GM19043 (cell line): ENCODE results near the gene GNA14.
"Not testable (repeated sequence)": the region's sequence is repeated elsewhere in the genome, so short reads cannot be mapped to it uniquely, and the experiment has no call there.

ENCODE experiments used
- ATAC-seq: cut with Tn5 transposase; IDR thresholded peaks from one replicate; pipeline ENCODE4 v1.9.1; 2021; ENCODE audit warnings: low read depth; ENCODE audit not compliant: unreplicated experiment

GNA14 gene

DNA sequence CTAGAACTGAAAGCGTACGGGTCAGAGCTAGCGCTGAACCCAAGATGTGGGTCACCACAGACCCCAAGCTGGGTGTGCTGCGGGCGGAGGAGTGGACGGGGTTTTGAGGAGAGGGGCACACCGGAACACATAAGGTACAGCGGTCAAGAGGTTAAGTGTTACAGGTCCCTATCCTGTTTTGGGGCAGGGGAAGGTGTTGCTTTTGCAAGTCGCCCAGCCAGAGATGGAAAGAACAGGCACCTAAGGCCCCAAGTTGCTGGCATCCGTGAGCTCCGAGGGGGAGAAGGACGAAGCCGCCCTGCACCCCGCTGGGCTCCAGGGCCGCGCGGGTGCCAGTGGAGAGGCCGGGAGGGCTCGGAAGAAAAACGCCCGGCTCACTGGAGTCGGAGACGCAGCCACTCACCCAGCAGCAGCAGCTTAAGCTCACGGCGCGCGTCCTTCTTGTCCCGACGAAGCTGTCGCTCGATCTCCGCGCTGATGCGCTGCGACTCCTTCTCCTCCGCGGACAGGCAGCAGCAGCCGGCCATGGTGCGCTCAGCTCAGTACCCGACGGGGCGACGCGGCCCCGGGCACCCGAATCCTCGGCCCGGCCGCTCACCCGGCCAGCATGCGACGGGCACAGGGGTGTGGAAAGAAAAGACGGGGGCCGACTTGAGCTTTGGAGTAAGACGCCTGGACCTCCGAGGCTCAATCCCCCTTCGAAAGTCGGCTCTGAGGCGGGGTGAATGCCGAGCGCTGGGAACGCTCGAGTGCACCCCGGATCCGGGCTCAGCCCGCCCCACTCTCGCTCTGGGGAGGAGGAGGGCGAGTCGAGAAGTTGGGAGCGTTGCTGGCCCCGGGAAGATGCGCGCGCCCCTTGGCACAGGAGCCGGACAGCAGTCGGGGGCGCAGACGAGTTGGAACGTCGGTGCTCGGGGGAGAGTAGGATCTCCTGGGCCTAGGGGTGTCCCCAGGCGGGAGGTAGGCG lies 572 bp downstream of the GNA14 start:
- no peak for ATAC-seq

DNA sequence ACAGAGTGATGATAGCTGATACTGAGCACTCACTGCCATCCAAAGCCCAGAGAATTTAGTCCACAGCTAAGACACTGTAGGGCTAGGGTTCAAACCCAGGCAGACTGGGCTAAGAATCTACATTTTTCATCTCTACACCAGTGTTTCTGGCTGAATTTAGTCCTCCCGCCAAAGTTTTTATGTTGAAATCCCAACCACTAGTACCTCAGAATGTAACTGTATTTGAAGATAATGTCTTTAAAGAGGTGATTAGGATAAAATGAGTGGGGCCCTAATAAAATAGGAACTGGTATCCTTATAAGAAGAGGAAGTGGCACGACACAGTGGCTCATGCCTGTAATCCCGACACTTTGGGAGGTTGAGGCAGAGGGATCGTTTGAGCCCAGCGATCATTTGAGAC lies 4.3 kb downstream of the GNA14 start:
- ATAC-seq = no peak

DNA sequence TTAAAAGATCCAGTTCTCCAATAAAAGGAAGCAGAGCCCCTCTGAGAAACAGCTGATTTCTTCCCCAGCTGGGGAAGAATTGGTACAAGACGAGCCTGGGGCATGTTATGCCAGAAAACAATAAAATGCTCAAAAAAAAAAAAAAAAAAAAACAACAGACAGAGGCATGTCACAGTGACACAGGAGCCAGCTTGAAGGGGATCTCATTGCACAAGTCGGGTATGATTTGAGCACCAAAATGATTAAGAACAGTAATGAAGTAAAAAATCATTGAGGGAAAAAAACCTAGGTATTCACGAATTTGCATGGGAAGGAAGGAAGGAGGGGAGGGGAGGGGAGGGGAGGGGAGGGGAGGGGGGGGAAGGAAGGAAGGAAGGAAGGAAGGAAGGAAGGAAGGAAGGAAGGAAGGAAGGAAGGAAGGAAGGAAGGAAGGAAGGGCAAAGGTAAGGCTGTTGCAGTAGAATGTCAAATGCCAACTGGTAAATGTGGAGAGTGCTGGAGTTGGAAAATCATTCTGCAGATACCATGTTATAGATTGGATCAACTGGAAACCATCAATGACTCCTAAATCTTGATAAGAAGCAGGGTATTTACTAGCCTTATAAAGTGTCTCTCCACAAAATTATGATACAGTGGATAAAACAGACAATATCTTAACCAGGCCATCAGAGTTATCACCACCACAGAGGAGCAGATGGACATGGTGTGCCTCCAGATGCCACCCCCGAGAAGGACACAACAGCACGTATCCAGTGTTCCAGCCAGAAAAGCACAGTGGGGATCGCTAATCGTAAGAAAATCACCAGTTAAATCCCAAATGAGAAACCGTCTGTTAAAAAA lies 7.2 kb downstream of the GNA14 start:
- no peak for ATAC-seq

DNA sequence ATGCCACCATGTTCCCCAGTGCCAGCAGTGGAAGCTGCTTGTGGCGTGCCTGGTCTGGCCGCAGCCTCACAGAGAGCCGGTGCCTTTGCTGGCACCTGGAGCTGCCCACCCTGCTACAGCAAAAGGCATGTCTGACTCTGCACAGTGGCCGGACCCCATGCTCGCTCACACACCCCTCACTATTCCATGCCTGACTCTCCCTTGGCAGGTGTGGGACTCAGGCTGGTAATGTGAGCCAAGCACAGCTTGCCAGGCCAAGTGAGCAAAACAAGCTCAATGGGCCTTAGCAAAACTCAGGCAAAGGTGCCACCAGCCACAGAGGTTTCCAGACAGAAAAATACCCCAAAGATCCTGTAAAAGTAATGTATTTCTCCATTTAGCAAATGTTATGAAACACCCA lies 15.5 kb downstream of the GNA14 start:
- no peak for ATAC-seq

DNA sequence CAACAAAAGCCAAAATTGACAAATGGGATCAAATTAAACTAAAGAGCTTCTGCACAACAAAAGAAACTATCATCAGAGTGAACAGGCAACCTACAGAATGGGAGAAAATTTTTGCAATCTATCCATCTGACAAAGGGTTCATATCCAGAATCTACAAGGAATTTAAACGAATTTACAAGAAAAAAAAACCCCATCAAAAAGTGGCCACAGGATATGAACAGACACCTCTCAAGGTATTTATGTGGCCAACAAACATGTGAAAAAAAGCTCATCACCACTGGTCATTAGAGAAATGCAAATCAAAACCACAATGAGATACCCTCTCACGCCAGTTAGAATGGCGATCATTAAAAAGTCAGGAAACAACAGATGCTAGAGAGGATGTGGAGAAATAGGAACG lies 19.3 kb downstream of the GNA14 start:
- ATAC-seq = not testable (repeated sequence)

DNA sequence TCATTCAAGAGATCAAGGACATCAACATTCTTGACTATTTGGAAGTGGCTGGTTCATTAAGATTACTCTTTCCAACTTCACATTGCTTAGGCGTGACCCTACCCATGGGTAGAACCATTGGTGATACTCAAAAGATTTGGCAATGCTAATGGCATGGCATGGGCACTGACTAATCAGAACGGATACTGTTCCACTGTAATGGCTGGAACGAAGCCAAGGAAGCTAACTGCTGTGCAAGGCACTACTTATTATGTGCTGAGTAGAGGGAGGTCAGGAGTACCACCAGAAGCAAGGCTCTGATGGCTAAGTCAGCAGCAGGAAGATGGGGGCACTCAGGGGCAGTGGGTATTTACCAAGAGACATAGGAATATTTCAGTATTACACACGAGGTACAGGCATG lies 31.9 kb downstream of the GNA14 start:
- ATAC-seq = no peak

DNA sequence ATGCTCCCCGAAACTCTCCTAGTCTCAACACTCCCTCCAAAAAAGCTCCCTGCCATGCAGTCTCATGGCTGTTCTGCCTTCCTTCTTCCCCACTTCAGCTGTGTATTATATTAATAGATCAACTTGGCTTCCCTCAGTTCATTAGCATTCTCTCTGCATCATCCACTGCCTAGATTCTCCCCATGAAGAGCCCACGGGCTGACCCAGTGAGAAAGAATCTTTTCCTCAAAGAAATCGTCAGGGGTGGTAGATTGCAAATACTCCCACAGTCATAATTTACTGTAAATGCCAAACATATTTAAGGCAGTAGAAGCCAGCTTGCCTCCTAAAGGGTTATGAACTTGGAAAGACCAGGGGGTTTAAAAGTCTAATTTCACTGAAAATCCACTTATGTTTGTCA lies 33.5 kb downstream of the GNA14 start:
- no peak for ATAC-seq

DNA sequence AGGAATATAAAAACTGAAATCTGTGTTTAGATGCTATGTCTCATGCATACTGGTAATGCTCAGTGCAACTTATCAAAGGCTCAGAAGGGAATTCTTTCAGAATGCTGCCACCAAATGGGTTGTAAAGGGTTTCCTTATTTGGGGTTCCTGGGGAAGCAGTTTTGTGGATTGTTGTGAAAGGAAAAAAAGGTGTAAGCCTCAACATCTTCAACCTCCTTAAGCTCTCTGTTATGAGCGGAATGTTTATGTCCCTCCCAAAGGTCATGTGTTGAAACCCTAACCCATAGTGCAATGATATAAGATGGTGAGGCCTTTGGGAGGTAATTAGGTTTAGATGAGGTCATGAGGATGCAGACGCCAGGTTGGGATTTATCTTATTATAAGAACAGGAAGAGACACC lies 41.6 kb downstream of the GNA14 start:
- ATAC-seq = no peak

DNA sequence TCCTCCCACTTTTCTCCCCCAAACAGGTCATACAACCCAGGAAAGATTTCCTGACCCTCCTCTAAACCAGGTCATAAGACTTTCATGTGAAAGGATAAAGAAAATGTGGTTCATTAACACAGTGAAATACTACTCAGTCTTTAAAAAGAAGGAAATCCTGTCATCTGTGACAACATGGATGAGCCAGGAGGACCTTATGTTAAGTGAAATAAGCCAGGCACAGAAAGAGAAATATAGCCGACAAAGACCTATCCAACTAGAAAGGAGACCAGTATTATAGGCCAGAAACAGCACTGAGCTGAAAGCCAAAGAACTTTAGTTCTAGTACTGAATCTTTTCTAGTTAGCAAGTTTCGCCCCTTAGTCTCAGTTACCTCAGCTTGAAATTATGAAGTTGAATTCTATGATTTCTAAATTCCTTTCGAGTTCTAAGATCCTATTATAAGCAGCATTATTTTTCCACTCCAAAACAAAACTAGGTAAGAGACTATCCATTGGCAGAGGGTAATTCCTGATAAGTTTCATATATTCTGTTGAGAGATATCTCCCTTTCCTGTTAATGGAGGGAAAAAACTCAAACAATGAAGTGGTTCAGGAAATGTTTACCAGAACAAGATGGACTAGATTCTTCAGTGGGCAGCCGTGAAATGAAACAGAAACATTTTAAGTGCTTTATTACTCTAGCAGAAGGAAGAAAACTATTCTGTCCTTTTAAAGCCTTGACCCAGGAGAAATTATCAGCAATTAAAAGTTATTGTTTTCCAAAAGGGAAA lies 42.5 kb downstream of the GNA14 start:
- ATAC-seq = no peak

DNA sequence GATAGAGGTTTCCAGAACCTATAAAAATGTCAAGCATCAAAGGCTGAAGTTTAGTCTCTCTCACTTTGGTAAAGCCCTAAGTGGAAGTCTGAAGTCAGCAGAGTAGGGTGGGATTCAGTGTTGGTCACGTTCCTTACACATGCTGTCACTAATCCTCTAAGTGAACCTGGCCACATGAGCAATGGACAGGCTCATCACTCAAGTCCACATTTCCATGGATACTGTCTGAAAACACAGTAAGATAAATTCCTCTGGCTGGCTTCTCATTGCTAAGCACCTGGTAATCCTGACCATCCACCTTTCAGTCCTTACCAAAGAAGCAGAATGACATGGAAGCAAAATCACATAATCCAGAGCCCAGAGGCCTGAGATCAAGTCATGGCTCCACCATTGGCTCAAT lies 43.8 kb downstream of the GNA14 start:
- ATAC-seq = no peak

DNA sequence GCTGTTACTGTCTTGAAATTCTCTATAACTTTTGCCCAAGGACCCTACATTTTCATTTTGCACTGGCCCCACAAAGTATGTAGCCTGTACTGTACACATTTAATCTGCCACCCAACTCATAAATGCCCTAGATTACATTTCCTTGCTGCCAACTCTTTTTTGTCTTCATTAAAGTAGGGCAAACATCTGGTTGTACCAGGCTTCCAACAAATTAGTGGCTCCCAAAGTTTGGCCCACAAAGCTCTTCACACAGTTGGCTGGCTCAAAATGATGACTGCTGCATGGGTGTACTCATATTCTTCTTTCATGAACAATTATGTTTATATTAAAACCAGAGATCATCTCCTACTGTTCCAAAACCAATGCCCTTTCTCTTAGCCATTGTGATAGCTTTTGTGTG lies 45.3 kb downstream of the GNA14 start:
- ATAC-seq = no peak

DNA sequence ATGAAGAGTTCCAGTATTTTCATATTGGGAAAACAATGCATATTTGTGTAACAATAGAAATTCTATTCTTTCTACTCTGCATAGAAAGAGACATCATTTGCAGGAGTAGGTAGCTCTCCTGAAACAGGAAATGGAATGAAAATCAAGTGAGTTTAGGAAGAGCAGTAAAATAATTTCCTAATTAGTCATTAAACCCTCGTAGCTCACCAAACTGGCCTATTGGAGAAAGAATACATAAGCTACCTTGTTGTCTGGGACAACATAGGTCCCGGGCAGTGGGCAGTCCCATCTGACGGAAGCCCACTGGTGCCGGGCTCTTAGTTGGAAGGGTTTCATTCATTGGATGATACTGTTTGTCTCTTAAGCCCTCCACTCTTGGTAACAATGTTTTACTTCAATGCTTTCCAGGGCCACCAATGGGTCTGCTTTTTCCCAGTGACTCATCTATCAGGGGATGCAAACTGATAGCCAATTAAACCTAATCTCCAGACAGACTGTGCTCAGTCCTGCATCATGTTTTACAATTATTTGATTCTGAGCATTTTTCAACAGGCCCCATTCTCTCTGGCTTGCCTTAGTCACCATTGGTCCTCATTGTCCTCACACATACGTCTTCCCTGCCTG lies 46.5 kb downstream of the GNA14 start:
- ATAC-seq = no peak

DNA sequence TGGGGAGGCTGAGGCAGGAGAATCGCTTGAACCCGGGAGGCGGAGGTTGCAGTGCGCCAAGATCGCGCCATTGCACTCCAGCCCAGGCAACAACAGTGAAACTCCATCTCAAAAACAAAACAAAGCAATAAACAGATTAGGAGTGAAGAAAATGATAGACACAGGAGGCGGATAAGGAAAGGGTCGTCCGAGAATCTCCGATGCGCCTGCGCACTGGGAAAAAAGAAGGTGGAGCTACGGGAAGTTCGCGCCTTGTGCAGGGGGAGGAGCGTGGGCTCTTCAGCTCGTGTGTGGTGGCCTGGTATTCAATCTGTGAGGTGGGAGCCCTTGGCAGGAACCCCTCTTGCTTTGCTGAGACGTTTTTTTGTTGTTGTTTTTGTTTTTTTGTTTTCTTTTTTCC lies 47.3 kb downstream of the GNA14 start:
- no peak for ATAC-seq

DNA sequence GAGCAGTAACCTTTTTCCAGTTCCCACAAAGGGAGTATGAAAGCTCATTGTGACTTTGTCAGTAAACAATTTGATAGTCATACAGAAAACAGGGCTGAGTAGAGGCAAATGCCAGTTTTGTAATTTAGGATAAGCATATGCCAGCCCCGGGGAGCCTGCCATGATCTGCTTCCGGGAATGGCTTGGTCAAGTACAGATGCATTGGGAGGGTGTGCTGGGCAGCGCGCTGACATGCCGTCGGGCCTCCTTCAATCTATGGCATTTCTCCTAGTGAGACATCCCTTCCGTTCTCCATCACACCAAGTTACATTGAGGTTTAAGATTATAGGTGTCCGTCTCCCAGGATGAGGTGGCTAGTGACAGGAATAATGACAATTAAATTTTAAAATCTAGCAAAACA lies 48.6 kb downstream of the GNA14 start:
- no peak for ATAC-seq

DNA sequence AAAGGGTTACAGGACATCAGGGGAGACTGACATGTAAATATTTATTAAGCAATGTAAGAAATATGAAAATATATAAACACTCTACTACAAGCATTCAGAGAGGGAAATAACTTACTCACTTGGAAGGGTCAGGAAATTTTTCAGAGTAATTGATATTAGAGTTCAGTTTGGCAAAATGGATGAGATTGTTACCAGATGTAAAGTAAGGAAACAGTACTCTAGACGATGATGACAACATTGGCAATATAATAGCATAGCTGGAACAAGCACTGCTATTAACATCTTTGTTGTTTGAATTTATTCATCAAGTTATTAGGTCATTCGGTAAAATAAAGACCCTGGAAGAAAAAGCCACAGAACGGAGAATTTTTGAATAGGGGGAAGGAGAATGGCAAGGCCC lies 49.1 kb downstream of the GNA14 start:
- no peak for ATAC-seq

DNA sequence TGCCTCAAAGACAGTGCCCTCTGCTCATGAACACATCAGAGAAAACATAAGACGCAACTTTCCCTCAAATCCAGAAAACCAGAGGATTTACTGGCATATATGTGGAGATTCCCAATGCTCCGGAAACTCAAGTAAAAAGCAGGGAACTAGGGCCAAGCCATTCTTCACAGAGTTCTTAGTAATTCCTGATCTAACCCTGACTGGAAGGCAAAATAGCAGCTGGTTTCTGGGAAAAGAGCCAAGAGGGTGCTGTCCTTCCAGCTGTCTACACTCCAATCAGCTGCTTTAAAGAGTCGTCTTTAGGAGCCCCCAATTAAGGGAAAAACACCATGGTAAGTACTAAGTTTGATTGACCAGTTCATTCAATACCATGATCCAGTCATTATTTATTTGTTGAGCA lies 49.6 kb downstream of the GNA14 start:
- ATAC-seq = no peak

DNA sequence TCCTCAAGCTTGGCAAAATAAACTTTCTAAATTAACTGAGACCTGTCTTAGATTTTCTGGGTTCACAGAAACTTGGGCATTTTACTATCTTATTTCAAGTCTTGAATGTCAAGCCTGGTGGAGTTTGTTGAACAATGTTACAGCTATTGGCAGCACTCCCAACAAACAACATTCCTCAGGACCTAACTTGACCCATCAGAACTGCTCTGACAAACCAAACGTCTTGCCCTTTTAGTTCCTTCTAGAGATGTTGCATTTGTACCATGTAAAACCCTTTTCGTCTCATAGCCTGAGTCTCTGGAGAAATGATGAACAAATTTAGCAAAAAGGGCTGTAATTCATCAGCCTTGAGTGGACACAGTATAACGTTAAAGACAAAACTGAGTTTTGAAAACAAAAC lies 51.1 kb downstream of the GNA14 start:
- no peak for ATAC-seq

DNA sequence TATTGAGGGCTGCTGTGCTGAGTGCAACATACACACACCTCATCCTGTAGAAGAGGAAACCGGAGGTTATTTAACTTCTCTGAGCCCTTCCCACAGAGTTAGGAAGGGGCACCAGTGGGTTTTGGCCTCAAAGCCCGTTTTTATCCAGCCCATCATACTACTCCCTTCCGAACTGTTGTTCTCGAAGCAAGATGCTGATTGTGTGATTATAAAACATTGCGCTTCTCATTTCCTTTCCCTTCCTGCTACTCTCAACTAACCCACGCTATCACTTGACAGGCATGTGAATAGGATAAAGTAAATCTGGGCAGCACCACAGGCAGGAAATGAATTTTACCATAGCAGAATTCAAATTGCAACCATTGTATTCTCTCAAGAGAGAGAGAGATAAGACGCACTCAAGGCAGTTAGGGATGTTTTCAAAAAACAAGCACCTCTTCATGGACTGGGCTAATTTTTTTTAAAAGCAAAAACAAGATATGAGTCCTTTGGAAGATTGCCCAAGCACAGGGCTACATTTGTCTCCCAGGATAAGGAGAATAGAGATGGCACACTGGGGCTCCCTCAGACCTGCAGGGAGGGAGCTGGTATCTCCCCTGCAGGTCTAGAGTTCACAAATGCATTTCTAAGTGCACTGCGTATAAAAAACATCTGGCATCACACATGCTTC lies 52.6 kb downstream of the GNA14 start:
- ATAC-seq = no peak

DNA sequence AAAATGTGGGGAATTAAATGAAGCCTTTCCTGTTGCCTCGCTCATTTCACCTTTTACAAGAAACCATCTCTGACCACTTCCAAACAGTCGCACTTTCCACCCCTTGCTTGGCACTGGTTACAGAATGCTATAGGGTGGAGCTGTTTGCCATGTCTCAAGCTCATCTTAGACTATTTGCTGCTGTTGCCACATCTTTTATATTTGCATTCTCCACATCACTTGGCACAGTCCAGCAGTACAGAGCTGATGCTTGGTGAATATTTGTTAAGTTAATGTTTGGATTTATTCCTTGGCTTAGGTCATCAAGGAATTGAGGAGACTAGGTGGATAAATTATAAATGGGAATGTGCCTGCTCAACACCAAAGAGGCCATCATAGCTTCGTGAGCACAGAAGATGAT lies 53.2 kb downstream of the GNA14 start:
- no peak for ATAC-seq

DNA sequence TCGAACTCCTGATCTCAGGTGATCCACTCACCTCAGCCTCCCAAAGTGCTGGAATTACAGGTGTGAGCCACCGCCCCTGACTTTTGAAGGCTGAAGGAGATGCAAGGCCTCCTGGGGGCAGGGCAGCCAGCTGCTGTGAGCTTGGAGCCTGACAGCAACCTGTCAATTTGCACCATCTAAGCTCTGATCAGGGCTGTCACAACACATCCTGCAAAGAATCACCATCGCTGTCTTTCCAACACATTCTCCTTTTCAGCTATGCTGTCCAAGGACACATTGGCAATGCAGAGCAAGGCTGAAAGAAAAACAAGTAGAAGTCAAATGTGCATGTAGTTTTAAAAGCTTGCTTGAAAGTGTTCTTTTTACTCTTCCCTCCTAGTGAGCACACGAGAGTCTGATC lies 54.6 kb downstream of the GNA14 start:
- no peak for ATAC-seq
